ENCODE results near the gene UBQLN4.

The UBQLN4 gene

GRCh38 chr1:156012051-156012817 is 41.4 kb downstream of the UBQLN4 start:
- no peak for DNase-seq

DNA sequence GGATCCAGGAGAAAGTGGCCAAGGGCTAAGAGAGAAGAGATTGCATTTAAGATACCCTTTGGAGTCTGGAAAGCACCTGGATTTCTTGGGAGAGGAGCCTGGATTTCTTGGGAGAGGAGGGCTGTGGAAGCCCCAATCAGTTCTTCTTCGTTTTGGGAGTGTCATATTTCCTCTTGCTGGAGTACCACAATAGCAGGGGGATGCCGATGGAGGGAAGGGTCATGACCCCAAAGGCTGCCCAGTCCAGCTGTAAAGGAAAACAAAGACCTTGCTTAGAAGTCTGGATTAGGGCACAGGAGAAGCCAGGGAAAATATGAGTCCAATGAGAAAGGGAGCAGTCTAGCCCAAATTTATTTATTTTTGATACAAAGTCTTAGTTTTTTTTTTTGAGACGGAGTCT is 44.2 kb downstream of the UBQLN4 start:
- no peak for DNase-seq

GRCh38 chr1:156006666-156007376 is 46.8 kb downstream of the UBQLN4 start:
- no peak for DNase-seq

DNA sequence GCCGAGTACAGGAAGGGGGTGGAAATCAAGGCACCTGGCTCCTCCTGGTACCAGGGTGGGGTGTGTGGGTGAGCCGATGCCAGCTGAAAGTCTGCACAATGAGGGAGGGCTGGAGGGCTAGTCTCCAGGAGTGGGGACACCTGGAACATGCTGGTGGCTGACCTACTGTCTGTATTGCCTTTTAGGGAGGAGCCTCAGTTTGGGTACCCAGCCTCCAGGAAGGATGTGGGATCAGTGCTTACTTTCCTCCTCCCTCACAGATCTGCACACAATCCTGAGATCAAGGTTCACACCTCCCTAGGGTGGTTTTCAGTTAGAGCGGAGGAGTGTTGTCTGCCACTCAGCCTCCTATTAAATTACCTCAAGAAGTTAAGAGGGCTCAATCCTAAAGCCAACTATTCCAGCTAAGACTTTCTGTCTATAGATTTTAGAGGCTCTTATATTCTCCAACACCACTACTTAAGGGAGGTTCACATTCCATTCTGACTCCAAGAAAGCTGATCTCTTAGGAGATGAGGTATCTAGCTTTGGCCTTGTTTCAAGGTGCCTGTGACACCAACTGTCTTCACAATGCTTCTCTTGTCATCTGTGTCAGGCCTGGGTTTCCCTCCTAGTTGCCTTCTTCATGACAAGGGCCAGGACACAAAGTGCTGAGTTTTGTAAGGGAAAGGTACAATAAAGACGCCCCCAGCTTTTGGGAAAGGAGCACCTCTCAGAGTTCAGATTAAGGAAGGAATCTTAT is 48.6 kb downstream of the UBQLN4 start:
- no peak for DNase-seq

- DNase-seq, result no peak
Observed at GRCh38 chr1:156003923-156004188, 49.7 kb downstream of the UBQLN4 start.

GRCh38 chr1:156002188-156002911 is 51.2 kb downstream of the UBQLN4 start:
- no peak for DNase-seq

DNA sequence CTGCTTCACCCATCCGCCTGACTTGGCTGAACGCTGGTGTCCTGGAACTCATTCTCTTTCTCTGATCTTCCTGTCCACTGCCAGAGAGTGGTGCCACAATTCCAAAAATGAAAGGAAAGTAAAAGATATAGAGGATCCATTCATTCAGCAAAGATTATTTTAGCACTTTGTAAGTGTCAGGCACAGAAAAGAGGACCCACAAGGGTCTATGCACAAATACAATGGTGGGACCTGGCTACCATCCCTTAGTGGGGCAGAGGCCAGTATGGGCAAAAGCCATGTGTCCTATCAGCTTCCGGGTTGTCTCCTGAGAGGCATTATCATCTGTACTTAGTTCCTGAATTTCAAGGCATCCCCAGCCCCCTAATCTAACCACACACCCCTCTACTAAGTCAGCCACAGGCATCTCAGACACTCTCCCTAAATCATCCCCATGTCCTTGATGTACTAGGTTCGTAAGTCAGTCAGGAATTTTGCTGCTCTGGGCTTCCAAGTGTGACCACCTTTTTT is 51.9 kb downstream of the UBQLN4 start:
- DNase-seq, result no peak

- DNase-seq, result no peak
Observed at GRCh38 chr1:156001021-156001661, 52.5 kb downstream of the UBQLN4 start.

- DNase-seq, result no peak
Observed at GRCh38 chr1:155999964-156000363, 53.6 kb downstream of the UBQLN4 start.

- DNase-seq, result no peak
Observed at GRCh38 chr1:155996166-155996565, 57.4 kb downstream of the UBQLN4 start.

GRCh38 chr1:155993595-155993994 is 60.0 kb downstream of the UBQLN4 start:
- DNase-seq, result no peak

DNA sequence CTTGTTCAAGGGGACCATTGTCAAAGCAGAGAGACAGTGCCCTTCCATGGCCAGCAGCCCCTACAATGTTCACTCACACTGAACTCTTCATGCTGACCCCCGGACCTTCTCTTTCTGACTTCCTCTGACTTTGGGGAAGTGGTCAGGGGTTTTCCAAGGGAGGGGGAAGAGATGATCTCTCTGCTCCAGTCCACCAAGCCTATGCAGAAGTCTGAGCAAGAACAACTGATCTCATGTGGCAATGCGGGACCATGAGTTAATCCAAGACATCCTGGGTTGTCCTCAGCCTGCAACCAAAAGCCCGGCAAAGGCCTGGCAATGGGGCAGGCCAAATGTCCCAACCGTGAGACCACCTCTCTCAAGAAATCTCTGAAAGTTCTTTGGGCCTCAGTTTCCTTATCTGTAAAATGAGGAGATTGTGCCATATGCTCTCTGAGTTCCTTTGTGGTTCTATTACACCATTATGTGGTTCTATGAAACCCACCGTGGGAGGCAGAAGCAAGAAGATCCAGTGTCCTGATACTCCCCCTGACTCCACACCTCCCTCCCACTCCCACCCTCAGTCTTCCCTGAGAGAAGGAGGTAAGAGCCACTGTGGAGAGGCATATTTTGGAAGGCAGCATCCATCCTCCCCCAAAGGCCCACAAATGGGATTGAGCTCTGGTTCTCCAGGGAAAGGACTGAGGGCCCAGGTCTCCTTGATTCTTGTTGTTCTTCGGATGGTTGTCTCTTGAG is 63.4 kb downstream of the UBQLN4 start:
- peak in 5 of 14 donors; percentile 13 to 45 (median 33) for DNase-seq

DNA sequence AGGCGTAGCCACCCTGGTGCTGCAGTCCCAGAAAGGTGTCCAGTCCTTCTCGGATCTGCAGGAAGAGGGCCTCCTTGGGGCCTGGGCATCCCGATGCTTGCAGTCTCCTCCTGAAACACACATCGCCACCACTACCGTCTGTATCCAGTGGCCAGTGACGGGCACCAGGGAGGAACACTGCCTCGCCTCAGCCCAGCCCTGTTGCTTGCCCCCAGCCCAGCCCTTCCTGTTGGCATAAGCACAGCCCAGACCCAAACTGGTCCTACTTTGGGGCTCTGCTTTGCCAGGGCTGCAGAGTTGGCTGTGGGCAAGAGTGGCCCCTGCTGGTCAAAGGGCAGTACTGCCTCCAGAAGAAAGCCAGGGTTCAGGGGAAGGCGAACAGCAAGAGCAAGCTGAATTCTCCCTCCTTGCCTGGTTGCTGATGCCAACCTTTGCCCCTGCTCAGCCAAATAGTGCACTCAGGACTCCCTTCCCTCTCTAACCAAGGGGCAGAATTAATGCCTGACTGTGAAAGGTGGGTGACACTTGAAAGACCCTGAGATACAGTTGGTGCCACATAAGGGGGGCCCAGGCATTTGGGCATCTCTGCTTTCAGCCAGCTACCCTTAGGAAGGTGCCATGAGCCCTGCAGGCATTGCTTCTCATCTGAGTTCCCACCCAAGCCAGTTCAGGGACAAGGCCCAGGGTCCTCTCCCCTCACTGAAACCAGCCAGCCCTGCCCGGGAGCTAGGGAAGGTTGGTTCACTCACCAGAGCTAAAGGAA is 64.2 kb downstream of the UBQLN4 start:
- DNase-seq, result peak in 13 of 14 donors; percentile 48 to 84 (median 78)
